Prostate gland (tissue), 2 donors: ENCODE measurements around the gene CCDC81. TPM values are rescaled to one million over a fixed set of nuclear protein-coding genes. Genes with fewer than 3 reads are reported as not detected.

Experiments used
- DNase-seq: peaks from one replicate; pipeline ENCODE4 v3.0.0-alpha.2; 2019; ENCODE audit warnings: low spot score
- H3K27ac ChIP-seq, 2 donors: fragments of 200-600 bp; sonication (generic); 2 replicates each; pipeline ENCODE4 v1.5.1; 2017 to 2019
- H3K27me3 ChIP-seq: fragments of 200-600 bp; sonication (generic); replicated peaks from 2 replicates; pipeline ENCODE4 v1.5.1; 2019; ENCODE audit not compliant: insufficient read depth
- H3K36me3 ChIP-seq, 2 donors: fragments of 200-600 bp; sonication (generic); 1 replicate in 1 of 2; 2 replicates in 1 of 2; pipeline versions ENCODE4 v1.5.1 to v1.8.1; 2017 to 2019
- H3K4me1 ChIP-seq: fragments of 200-600 bp; sonication (generic); replicated peaks from 2 replicates; pipeline ENCODE4 v1.5.1; 2019
- H3K4me3 ChIP-seq, 2 donors: fragments of 200-600 bp; sonication (generic); 2 replicates each; pipeline ENCODE4 v1.5.1; 2017 to 2019
- H3K9me3 ChIP-seq: fragments of 200-600 bp; sonication (generic); 2 replicates; pipeline ENCODE4 v1.5.1; 2017
- POLR2A ChIP-seq: fragments of 450-650 bp; IDR thresholded peaks from one replicate; pipeline ENCODE4 v1.6.1; 2016; ENCODE audit warnings: antibody characterized with exemption, mild to moderate bottlenecking
- POLR2AphosphoS5 ChIP-seq: sonication (generic); formaldehyde crosslinking; IDR thresholded peaks from one replicate; pipeline ENCODE4 v1.6.1; 2017; ENCODE audit warnings: antibody characterized with exemption
- WGBS: methylation state at CpG from one replicate; pipeline ENCODE4 v1.1.5; 2018; 5-methylcytosine and 5-hydroxymethylcytosine counted together
- intact Hi-C: fragments of 100-400 bp; cut with DNase I; formaldehyde crosslinking; loops from one replicate; pipeline ENCODE4 v1.14.2; 2022
- total RNA-seq, 2 donors: library from RNA; depleted of rRNA; stranded (reverse); fragments of >200 nt; gene quantifications; one replicate each; pipeline ENCODE4 v1.1.0, GENCODE V29; 2016
- TF ChIP-seq, protein P1 (sequence below), 4 experiments: fragments of 200-600 bp in 2 of 4; fragments of 450-650 bp in 2 of 4; sonication (generic) in 2 of 4; IDR thresholded peaks; 1 replicate in 3 of 4; 2 replicates in 1 of 4; pipeline ENCODE4 v1.5.1; 2016 to 2019; ENCODE audit warnings: antibody characterized with exemption in 4 of 4, mild to moderate bottlenecking in 2 of 4, moderate library complexity in 2 of 4

The CCDC81 gene
- total RNA-seq, 2 donors from 2014 or later = 0.17 to 1.2 TPM

DNA sequence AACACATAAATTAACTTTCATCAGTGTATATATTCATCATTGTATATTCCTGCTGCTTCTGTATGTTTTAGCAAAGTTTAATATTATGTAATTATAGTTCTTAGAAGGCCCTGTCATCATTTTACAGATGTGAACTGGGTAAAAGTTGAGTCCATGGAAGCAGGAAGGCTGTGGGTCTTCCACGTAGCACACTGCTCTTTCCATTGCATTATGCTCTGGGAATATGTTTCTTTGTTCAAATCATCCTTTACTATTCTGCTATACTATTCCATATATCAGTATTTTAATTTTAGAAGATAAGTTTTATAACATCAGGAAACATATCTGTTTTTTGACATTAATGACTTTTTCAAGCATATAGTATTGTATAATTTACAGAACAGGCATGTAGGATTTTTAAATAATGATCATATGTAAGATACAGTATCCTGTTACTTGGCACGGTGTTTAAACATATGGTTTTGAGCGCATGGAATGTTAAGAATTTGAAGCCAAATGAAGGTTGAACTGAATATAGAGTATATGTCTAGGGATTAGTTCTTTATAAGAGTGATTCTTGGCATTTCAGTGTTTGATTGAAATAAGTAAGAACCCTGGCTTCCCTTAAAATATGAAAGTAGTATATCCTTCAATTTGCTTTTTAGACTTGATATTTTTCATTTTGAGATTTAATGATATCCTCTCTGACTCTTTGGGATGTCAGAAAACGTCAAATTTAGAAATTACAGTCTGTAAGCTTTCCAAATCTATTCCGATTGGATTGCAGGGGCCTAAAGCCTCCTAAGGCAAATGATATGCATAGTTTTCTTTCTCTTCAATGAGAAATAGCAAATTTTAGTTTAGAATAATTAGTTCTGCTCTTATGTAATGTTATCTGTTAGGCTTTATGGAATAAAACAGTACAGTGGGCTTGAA, 8.6 kb downstream of the CCDC81 start:
- 80% methylated on average over 5 of the region's 5 CpGs for WGBS
- intact Hi-C loops = no loop called here

DNA sequence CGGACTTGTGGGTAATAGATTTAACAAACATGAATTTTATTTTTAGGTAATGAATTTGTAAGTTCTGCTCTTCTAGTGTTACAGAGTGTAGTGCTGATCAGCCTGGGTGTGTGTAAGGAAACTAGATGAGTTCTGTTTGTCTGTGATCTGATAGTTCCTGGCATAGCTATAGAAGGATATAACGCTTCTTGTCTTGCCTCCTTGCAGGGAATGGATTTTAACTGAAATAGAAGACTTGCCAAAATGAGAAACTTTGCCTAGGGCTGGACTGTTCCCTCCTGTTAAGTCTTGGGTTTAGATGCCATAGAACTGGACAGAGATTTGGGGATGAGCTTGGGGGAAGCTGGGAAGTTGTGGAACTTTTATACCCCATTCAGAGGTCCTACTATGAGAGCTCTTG, 11.6 kb downstream of the CCDC81 start:
- no peaks in the 10 kb centered on the region for H3K4me1 ChIP-seq
- H3K36me3 ChIP-seq = no peaks in the 10 kb centered on the region
- no peak for DNase-seq
- H3K9me3 ChIP-seq = no peaks in the 10 kb centered on the region
- WGBS = 76% methylated on average over 2 of the region's 2 CpGs
- no peak overlapping the region for H3K4me3 ChIP-seq
- no peaks in the 10 kb centered on the region for H3K27me3 ChIP-seq
- intact Hi-C loops = no loop called here
- TF ChIP-seq POLR2AphosphoS5 = no peak
- no peak for TF ChIP-seq POLR2A
- TF ChIP-seq, protein P1, sequence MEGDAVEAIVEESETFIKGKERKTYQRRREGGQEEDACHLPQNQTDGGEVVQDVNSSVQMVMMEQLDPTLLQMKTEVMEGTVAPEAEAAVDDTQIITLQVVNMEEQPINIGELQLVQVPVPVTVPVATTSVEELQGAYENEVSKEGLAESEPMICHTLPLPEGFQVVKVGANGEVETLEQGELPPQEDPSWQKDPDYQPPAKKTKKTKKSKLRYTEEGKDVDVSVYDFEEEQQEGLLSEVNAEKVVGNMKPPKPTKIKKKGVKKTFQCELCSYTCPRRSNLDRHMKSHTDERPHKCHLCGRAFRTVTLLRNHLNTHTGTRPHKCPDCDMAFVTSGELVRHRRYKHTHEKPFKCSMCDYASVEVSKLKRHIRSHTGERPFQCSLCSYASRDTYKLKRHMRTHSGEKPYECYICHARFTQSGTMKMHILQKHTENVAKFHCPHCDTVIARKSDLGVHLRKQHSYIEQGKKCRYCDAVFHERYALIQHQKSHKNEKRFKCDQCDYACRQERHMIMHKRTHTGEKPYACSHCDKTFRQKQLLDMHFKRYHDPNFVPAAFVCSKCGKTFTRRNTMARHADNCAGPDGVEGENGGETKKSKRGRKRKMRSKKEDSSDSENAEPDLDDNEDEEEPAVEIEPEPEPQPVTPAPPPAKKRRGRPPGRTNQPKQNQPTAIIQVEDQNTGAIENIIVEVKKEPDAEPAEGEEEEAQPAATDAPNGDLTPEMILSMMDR (IDR thresholded peaks at IDR 0.05) = no peak
- H3K27ac ChIP-seq = no peak overlapping the region

More for the DNA sequence above, 8.6 kb downstream of the CCDC81 start:
- Histone ChIP-seq H3K4me1 (no peaks in the 10 kb centered on the region), H3K9me3 (no peaks in the 10 kb centered on the region), H3K27ac (no peak overlapping the region), H3K4me3 (no peak overlapping the region), H3K27me3 (no peaks in the 10 kb centered on the region), H3K36me3 (no peaks in the 10 kb centered on the region)
- TF ChIP-seq POLR2AphosphoS5 (no peak), POLR2A (no peak)
- TF ChIP-seq, protein P1 (IDR thresholded peaks at IDR 0.05) = no peak
- no peak for DNase-seq

DNA sequence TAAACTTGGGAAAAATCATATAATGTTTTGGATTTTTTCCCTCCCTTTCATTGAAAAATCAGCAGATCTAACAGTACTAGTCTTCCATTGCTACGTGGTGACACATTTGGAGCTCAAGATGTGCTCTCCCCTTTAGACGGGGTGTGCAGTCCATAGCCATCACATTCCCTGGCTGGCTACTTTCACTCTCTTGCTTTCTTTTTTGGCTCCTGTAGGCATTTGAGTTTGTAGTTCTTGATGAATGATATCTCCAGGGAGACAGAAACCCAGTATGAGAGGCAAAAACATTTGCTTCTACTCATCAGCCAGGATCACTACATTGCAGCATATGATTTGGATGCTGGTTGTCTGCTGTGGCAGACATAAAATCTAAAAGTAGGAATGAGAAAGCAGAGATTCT, 12.1 kb downstream of the CCDC81 start:
- intact Hi-C loops = no loop called here
- Histone ChIP-seq H3K4me3 (no peak overlapping the region), H3K27me3 (no peaks in the 10 kb centered on the region), H3K4me1 (no peaks in the 10 kb centered on the region), H3K27ac (no peak overlapping the region), H3K9me3 (no peaks in the 10 kb centered on the region), H3K36me3 (no peaks in the 10 kb centered on the region)
- TF ChIP-seq POLR2AphosphoS5 = no peak
- no peak for TF ChIP-seq POLR2A
- TF ChIP-seq, protein P1 (IDR thresholded peaks at IDR 0.05) = no peak
- DNase-seq = no peak
- WGBS = 89% methylated on average over 2 of the region's 2 CpGs

DNA sequence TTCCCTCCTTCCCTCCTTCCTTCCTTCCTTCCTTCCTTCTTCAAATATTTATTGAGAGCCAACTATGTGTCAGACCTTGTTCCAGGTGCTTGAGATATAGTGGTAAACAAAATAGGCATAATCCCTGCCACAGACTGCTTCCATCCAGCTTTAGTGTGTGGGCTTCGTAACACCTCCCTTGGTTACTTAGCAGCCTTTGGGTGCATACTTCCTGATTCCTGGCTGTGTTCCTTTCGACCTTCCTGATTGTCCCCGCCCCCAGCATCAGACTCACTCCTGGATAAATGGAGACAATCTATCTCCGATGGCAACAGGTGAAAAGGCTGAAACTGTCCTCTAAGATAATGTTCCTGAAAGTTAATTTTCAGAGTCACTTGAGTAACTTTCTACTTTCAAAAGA, 13.5 kb downstream of the CCDC81 start:
- H3K36me3 ChIP-seq = no peaks in the 10 kb centered on the region
- no peak overlapping the region for H3K27ac ChIP-seq
- H3K4me3 ChIP-seq = no peak overlapping the region
- H3K4me1 ChIP-seq = no peaks in the 10 kb centered on the region
- no peak for DNase-seq
- 59% methylated on average over 4 of the region's 4 CpGs for WGBS
- H3K9me3 ChIP-seq = no peaks in the 10 kb centered on the region
- intact Hi-C loops = no loop called here
- no peaks in the 10 kb centered on the region for H3K27me3 ChIP-seq
- TF ChIP-seq POLR2AphosphoS5 (no peak), POLR2A (no peak)
- TF ChIP-seq, protein P1 (IDR thresholded peaks at IDR 0.05) = no peak

DNA sequence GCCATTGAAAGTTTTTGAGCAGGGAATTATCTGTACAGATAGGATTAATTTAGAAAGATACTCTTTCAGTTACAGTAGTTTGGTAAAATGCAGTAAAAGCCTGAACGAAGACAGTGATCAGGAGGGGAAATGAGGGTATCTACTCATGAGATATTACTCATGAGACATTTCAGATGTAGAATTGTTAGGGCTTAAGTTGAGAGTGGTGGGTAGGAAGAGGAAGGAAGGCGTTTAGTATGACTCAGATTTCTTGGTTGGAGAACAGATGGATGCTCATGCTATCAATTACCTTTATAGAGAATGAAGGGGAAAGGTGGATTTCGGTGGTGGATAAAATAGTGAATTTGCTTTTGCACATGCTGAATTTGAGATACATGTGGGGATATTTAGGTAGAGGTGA, 15.8 kb downstream of the CCDC81 start:
- Histone ChIP-seq H3K9me3 (no peaks in the 10 kb centered on the region), H3K27ac (no peak overlapping the region), H3K36me3 (no peaks in the 10 kb centered on the region), H3K4me3 (no peak overlapping the region), H3K4me1 (no peaks in the 10 kb centered on the region), H3K27me3 (no peaks in the 10 kb centered on the region)
- TF ChIP-seq POLR2AphosphoS5 = no peak
- WGBS = 95% methylated on average over 3 of the region's 3 CpGs
- DNase-seq = no peak
- intact Hi-C loops = no loop called here
